HG03469 (cell line): ENCODE data around the gene CLDN9.

Experiments used
- ATAC-seq: cut with Tn5 transposase; IDR thresholded peaks from one replicate; pipeline ENCODE4 v1.9.1; 2021; ENCODE audit warnings: mild to moderate bottlenecking, moderate library complexity, moderate number of reproducible peaks; ENCODE audit not compliant: unreplicated experiment

CLDN9 gene

GRCh38 chr16:2974319-2975056, 38.2 kb upstream of the CLDN9 start:
- ATAC-seq, result no peak

- ATAC-seq, result no peak
These were observed 37.4 kb upstream of the CLDN9 start for GRCh38 chr16:2975161-2975795.

GRCh38 chr16:2976201-2976600, 36.5 kb upstream of the CLDN9 start:
- no peak for ATAC-seq

GRCh38 chr16:2976673-2977072, 36.0 kb upstream of the CLDN9 start:
- no peak for ATAC-seq

GRCh38 chr16:2977440-2977839, 35.3 kb upstream of the CLDN9 start:
- no peak for ATAC-seq

GRCh38 chr16:2979669-2980226, 33.0 kb upstream of the CLDN9 start:
- no peak for ATAC-seq

GRCh38 chr16:2980227-2981176, 32.2 kb upstream of the CLDN9 start, which contains the start of gene PKMYT1:
TSS of gene PKMYT1 (minus strand) at chr16:2980446. CDS start at chr16:2979657, 789 bp downstream.
- ATAC-seq, result peak; percentile 57

GRCh38 chr16:2981177-2981898, 31.4 kb upstream of the CLDN9 start:
- ATAC-seq, result no peak

- ATAC-seq, result no peak
These were observed 30.8 kb upstream of the CLDN9 start for GRCh38 chr16:2981899-2982250.

- ATAC-seq, result no peak
These were observed 30.3 kb upstream of the CLDN9 start for GRCh38 chr16:2982402-2982801.

GRCh38 chr16:2983706-2984136, 29.0 kb upstream of the CLDN9 start:
- ATAC-seq, result no peak

GRCh38 chr16:2985462-2985861, 27.3 kb upstream of the CLDN9 start:
- ATAC-seq, result no peak

- no peak for ATAC-seq
These were observed 26.8 kb upstream of the CLDN9 start for GRCh38 chr16:2985893-2986355.

- ATAC-seq, result no peak
These were observed 26.0 kb upstream of the CLDN9 start for GRCh38 chr16:2986623-2987188.

GRCh38 chr16:2987286-2987685, 25.4 kb upstream of the CLDN9 start:
- no peak for ATAC-seq

- no peak for ATAC-seq
These were observed 24.9 kb upstream of the CLDN9 start for GRCh38 chr16:2987833-2988232.

GRCh38 chr16:2988590-2989099, 24.1 kb upstream of the CLDN9 start:
- no peak for ATAC-seq

GRCh38 chr16:2990891-2991290, 21.8 kb upstream of the CLDN9 start:
- no peak for ATAC-seq

GRCh38 chr16:2991566-2992261, 21.0 kb upstream of the CLDN9 start:
- ATAC-seq, result no peak
